Esophagus muscularis mucosa (tissue), 3 donors: ENCODE measurements around the gene VSIG2.

Experiments used
- POLR2A ChIP-seq: fragments of 450-650 bp; IDR thresholded peaks from one replicate; pipeline ENCODE4 v1.6.1; 2017; ENCODE audit warnings: antibody characterized with exemption, moderate library complexity, mild to moderate bottlenecking, low read depth
- POLR2AphosphoS5 ChIP-seq, 2 donors: sonication (generic); formaldehyde crosslinking; IDR thresholded peaks; one replicate each; pipeline ENCODE4 v1.6.1; 2017; ENCODE audit warnings: antibody characterized with exemption in 2 of 2
- TF ChIP-seq, protein P1 (sequence below), 3 experiments: fragments of 200-600 bp in 2 of 3; fragments of 450-650 bp in 1 of 3; sonication (generic) in 2 of 3; IDR thresholded peaks; one replicate each; pipeline ENCODE4 v1.5.1; 2017 to 2019; ENCODE audit warnings: antibody characterized with exemption in 3 of 3, mild to moderate bottlenecking in 2 of 3, moderate library complexity in 1 of 3

DNA sequence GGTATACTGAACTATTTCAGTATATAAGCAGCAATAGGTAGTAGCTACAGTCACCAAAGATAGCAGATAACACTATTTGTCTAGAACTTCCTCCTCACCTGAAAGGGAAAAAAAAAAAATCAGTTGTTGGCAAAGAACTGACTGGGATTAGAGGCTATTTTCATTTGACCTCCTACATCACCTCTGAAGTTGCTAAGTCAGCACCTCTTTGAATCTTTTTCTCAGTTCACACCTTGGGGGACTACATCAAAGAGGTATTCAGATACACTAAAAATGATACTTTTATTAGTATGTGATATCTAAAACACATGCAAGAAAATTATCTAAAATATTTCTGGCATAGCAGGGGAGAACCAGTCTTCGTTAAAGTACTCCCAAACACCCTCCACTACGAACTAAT, 32.0 kb upstream of the VSIG2 start:
- TF ChIP-seq POLR2AphosphoS5 (IDR thresholded peaks at IDR 0.05) (no peak), POLR2A (no peak)
- TF ChIP-seq, protein P1, sequence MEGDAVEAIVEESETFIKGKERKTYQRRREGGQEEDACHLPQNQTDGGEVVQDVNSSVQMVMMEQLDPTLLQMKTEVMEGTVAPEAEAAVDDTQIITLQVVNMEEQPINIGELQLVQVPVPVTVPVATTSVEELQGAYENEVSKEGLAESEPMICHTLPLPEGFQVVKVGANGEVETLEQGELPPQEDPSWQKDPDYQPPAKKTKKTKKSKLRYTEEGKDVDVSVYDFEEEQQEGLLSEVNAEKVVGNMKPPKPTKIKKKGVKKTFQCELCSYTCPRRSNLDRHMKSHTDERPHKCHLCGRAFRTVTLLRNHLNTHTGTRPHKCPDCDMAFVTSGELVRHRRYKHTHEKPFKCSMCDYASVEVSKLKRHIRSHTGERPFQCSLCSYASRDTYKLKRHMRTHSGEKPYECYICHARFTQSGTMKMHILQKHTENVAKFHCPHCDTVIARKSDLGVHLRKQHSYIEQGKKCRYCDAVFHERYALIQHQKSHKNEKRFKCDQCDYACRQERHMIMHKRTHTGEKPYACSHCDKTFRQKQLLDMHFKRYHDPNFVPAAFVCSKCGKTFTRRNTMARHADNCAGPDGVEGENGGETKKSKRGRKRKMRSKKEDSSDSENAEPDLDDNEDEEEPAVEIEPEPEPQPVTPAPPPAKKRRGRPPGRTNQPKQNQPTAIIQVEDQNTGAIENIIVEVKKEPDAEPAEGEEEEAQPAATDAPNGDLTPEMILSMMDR (IDR thresholded peaks at IDR 0.05): no peak
